Smooth muscle cell (in vitro differentiated cells): ENCODE results near the gene TIAM1. TPM values are rescaled to one million over a fixed set of nuclear protein-coding genes. Genes with fewer than 3 reads are reported as not detected.

ENCODE experiments used
- DNase-seq: peaks from one replicate; lab custom pipeline; 2025; ENCODE audit not compliant: unreplicated experiment; lab: John Stamatoyannopoulos, UW
- H2AFZ ChIP-seq: fragments of 200-600 bp; sonication (generic); 2 replicates; pipeline ENCODE4 v1.6.0; 2016; ENCODE audit warnings: antibody characterized with exemption, low read depth, mild to moderate bottlenecking
- H3F3A ChIP-seq: fragments of 200-600 bp; sonication (generic); 2 replicates; pipeline ENCODE4 v1.6.0; 2017; ENCODE audit warnings: antibody characterized with exemption, low read depth
- H3K27ac ChIP-seq: fragments of 200-600 bp; sonication (generic); 2 replicates; pipeline ENCODE4 v1.5.1; 2016; ENCODE audit warnings: low read depth, mild to moderate bottlenecking
- H3K27me3 ChIP-seq: fragments of 200-600 bp; sonication (generic); 2 replicates; pipeline ENCODE4 v1.6.1; 2016; ENCODE audit warnings: low read depth, mild to moderate bottlenecking
- H3K36me3 ChIP-seq: fragments of 200-600 bp; sonication (generic); 2 replicates; pipeline ENCODE4 v1.5.1; 2016; ENCODE audit warnings: low read depth
- H3K4me1 ChIP-seq: fragments of 200-600 bp; sonication (generic); 2 replicates; pipeline ENCODE4 v1.5.1; 2016; ENCODE audit warnings: low read depth
- H3K4me2 ChIP-seq: fragments of 200-600 bp; sonication (generic); 2 replicates; pipeline ENCODE4 v1.6.0; 2016; ENCODE audit warnings: mild to moderate bottlenecking
- H3K4me3 ChIP-seq: fragments of 200-600 bp; sonication (generic); 2 replicates; pipeline ENCODE4 v1.5.1; 2016; ENCODE audit warnings: mild to moderate bottlenecking
- H3K79me2 ChIP-seq: fragments of 200-600 bp; sonication (generic); 2 replicates; pipeline ENCODE4 v1.6.0; 2016; ENCODE audit warnings: low read depth, mild to moderate bottlenecking
- H3K9ac ChIP-seq: fragments of 200-600 bp; sonication (generic); 2 replicates; pipeline ENCODE4 v1.6.0; 2016; ENCODE audit warnings: low read depth
- H3K9me3 ChIP-seq: fragments of 200-600 bp; sonication (generic); replicated peaks from 2 replicates; pipeline ENCODE4 v1.5.1; 2016; ENCODE audit warnings: low read depth
- H4K20me1 ChIP-seq: fragments of 200-600 bp; sonication (generic); 2 replicates; pipeline ENCODE4 v1.6.0; 2016; ENCODE audit warnings: low read depth
- WGBS: methylation state at CpG from one replicate; pipeline ENCODE4 v1.1.7; 2016; ENCODE audit warnings: low lambda C conversion rate; 5-methylcytosine and 5-hydroxymethylcytosine counted together
- polyA plus RNA-seq: library from polyadenylated mRNA; unstranded; fragments of >200 nt; fragmentation: Nextera tagmentation; extraction: Ambion mirVana; gene quantifications from 2 replicates; pipeline ENCODE4 v1.2.1, GENCODE V29; 2016
- total RNA-seq: library from RNA; depleted of rRNA; stranded (reverse); fragments of >200 nt; gene quantifications from 2 replicates; pipeline ENCODE4 v1.2.3, GENCODE V29; 2014
- TF ChIP-seq, protein P1 (sequence below): fragments of 200-600 bp; sonication (generic); IDR thresholded peaks from 2 replicates; pipeline ENCODE4 v1.5.1; 2017; ENCODE audit warnings: borderline replicate concordance, mild to moderate bottlenecking, antibody characterized with exemption; ENCODE audit not compliant: insufficient read depth, poor library complexity, severe bottlenecking

Gene TIAM1
- total and polyA plus RNA-seq, 2 experiments from 2014 or later, result 3.2 to 12.9 TPM

DNA sequence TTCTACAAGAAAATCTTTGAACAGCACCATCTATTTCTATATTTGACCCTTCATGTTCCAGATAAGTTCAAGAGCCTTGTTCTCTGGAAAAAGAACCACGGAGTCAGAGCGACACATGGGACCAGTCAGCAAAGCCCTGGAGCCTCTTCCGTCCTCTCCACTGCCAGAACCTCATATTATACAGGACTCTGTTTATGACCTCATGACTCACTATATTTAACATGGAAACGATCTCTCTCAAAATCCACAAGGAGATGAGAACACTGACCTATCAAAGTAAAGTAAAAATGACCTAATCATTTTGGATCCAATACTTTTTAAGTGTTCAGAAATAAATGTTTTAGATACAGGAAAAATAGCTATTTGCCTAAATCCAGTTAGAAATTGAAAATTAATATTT is 181.2 kb downstream of the TIAM1 start:
- H3K4me2 ChIP-seq, result peak overlapping the region; percentile 18
- H3K9me3 ChIP-seq, result no peaks in the 10 kb centered on the region
- WGBS, result 5% methylated on average over 4 of the region's 4 CpGs
- DNase-seq, result no peak
- H3K79me2 ChIP-seq, result no peaks in the 10 kb centered on the region
- peak overlapping the region; percentile 45 for H3K27ac ChIP-seq
- peaks cover 8% of the 10 kb centered on the region for H3F3A ChIP-seq
- H3K4me3 ChIP-seq, result no peak overlapping the region
- H3K9ac ChIP-seq, result no peak overlapping the region
- no peaks in the 10 kb centered on the region for H4K20me1 ChIP-seq
- no peaks in the 10 kb centered on the region for H3K36me3 ChIP-seq
- no peak overlapping the region for H2AFZ ChIP-seq
- H3K4me1 ChIP-seq, result peaks cover 31% of the 10 kb centered on the region
- H3K27me3 ChIP-seq, result no peaks in the 10 kb centered on the region
- TF ChIP-seq, protein P1, sequence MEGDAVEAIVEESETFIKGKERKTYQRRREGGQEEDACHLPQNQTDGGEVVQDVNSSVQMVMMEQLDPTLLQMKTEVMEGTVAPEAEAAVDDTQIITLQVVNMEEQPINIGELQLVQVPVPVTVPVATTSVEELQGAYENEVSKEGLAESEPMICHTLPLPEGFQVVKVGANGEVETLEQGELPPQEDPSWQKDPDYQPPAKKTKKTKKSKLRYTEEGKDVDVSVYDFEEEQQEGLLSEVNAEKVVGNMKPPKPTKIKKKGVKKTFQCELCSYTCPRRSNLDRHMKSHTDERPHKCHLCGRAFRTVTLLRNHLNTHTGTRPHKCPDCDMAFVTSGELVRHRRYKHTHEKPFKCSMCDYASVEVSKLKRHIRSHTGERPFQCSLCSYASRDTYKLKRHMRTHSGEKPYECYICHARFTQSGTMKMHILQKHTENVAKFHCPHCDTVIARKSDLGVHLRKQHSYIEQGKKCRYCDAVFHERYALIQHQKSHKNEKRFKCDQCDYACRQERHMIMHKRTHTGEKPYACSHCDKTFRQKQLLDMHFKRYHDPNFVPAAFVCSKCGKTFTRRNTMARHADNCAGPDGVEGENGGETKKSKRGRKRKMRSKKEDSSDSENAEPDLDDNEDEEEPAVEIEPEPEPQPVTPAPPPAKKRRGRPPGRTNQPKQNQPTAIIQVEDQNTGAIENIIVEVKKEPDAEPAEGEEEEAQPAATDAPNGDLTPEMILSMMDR, result no peak

DNA sequence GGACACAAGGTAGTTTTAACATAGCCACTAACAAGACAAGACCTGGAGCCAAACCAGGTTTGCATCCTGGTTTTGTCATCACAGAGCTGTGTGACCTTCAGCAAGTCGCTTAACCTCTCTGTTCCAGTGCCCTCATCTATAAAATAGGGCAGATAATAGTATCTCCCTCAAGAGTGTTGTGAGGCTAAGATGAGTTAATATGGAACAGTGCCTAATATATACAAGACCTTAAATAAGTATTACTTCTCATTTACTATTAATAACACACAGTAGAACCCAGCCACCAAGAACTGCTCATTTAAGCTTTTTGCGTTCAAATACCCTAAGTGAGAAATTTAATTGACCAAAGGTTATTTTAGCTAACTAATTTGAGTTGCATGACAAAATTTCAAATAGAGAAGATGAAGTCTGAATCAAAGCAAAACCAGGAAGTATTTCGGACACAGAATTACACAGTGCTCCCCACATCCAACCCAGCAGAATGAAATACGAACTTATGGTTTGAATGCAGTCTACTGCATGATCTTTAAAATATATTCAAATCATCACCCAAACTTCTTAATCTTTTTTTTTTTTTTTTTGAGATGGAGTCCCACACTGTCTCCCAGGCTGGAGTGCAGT is 181.9 kb downstream of the TIAM1 start:
- DNase-seq, result no peak
- H3K4me2 ChIP-seq, result peak overlapping the region; percentile 18
- peaks cover 31% of the 10 kb centered on the region for H3K4me1 ChIP-seq
- H4K20me1 ChIP-seq, result no peaks in the 10 kb centered on the region
- H3K27ac ChIP-seq, result peak overlapping the region; percentile 78
- no peaks in the 10 kb centered on the region for H3K27me3 ChIP-seq
- H2AFZ ChIP-seq, result no peak overlapping the region
- no peak overlapping the region for H3K4me3 ChIP-seq
- H3K79me2 ChIP-seq, result no peaks in the 10 kb centered on the region
- TF ChIP-seq, protein P1, result no peak
- peaks cover 8% of the 10 kb centered on the region for H3F3A ChIP-seq
- no peaks in the 10 kb centered on the region for H3K9me3 ChIP-seq
- WGBS, result 97% methylated on average over 4 of the region's 4 CpGs
- no peaks in the 10 kb centered on the region for H3K36me3 ChIP-seq
- no peak overlapping the region for H3K9ac ChIP-seq

GRCh38 chr21:31161157-31161556 is 182.9 kb downstream of the TIAM1 start:
- WGBS, result 1% methylated on average over 5 of the region's 5 CpGs
- Histone ChIP-seq H3K27me3 (no peaks in the 10 kb centered on the region), H3K36me3 (peaks cover 2% of the 10 kb centered on the region), H3K9ac (peak overlapping the region; percentile 38), H3K4me1 (peaks cover 31% of the 10 kb centered on the region), H3K4me2 (peak overlapping the region; percentile 78), H3K9me3 (peaks cover 7% of the 10 kb centered on the region), H3K79me2 (no peaks in the 10 kb centered on the region), H3K4me3 (peak overlapping the region; percentile 33), H2AFZ (peak overlapping the region; percentile 75), H3F3A (peaks cover 8% of the 10 kb centered on the region), H3K27ac (peak overlapping the region; percentile 78), H4K20me1 (no peaks in the 10 kb centered on the region)
- TF ChIP-seq, protein P1, result no peak
- no peak for DNase-seq

GRCh38 chr21:31159808-31160207 is 184.3 kb downstream of the TIAM1 start:
- H2AFZ ChIP-seq, result peak overlapping the region; percentile 75
- no peaks in the 10 kb centered on the region for H3K79me2 ChIP-seq
- H3K4me1 ChIP-seq, result peaks cover 31% of the 10 kb centered on the region
- WGBS, result 64% methylated on average over 5 of the region's 5 CpGs
- no peak for DNase-seq
- no peaks in the 10 kb centered on the region for H4K20me1 ChIP-seq
- peaks cover 8% of the 10 kb centered on the region for H3F3A ChIP-seq
- H3K4me2 ChIP-seq, result peak overlapping the region; percentile 78
- TF ChIP-seq, protein P1, result no peak
- H3K27me3 ChIP-seq, result no peaks in the 10 kb centered on the region
- H3K4me3 ChIP-seq, result no peak overlapping the region
- H3K9ac ChIP-seq, result no peak overlapping the region
- peaks cover 3% of the 10 kb centered on the region for H3K36me3 ChIP-seq
- H3K9me3 ChIP-seq, result peaks cover 7% of the 10 kb centered on the region
- peak overlapping the region; percentile 51 for H3K27ac ChIP-seq
